GM12878 (cell line): ENCODE data around the gene CRTC2. TPM values are rescaled to one million over a fixed set of nuclear protein-coding genes. Genes with fewer than 3 reads are reported as not detected.

Experiments used
- BHLHE40 ChIP-seq, 2 experiments: fragments of 450-650 bp in 1 of 2; IDR thresholded peaks; 2 replicates each; pipeline ENCODE4 v1.6.1; 2011 to 2017; ENCODE audit warnings: low read depth in 2 of 2, borderline replicate concordance in 1 of 2, improper control_type of control experiment in 1 of 2, low read length in 1 of 2, mild to moderate bottlenecking in 1 of 2
- CHD2 ChIP-seq: IDR thresholded peaks from 2 replicates; pipeline ENCODE4 v1.6.1; 2011; ENCODE audit warnings: low read depth, low read length, improper control_type of control experiment, borderline replicate concordance
- CTCF ChIP-seq, 3 experiments: IDR thresholded peaks in 2 of 3; conservative IDR thresholded peaks in 1 of 3; 2 replicates each; pipeline ENCODE4 v1.5.1; 2011; ENCODE audit warnings: low read depth in 3 of 3, low read length in 3 of 3, mild to moderate bottlenecking in 3 of 3, control low read depth in 2 of 3, moderate library complexity in 2 of 3, inconsistent platforms in 1 of 3, mixed read lengths in 1 of 3; ENCODE audit not compliant: control insufficient read depth in 2 of 3, insufficient read depth in 1 of 3; ENCODE audit errors: extremely low read depth in 1 of 3
- EZH2 ChIP-seq: IDR thresholded peaks from 2 replicates; pipeline ENCODE4 v1.6.1; 2012; ENCODE audit warnings: low read depth, mild to moderate bottlenecking, control low read depth, inconsistent platforms, low read length, borderline replicate concordance; ENCODE audit not compliant: control insufficient read depth
- HSF1 ChIP-seq: fragments of 150-350 bp; IDR thresholded peaks from 2 replicates; pipeline ENCODE4 v1.6.1; 2014; ENCODE audit warnings: mild to moderate bottlenecking, low read depth, low read length
- MXI1 ChIP-seq: fragments of 150-350 bp; IDR thresholded peaks from 2 replicates; pipeline ENCODE4 v1.6.1; 2011; ENCODE audit warnings: low read depth, mild to moderate bottlenecking, inconsistent platforms, low read length, improper control_type of control experiment
- MYC ChIP-seq: IDR thresholded peaks from 2 replicates; pipeline ENCODE4 v1.6.1; 2011; ENCODE audit warnings: mild to moderate bottlenecking, low read length, moderate library complexity, inconsistent platforms; ENCODE audit not compliant: insufficient read depth, insufficient replicate concordance, insufficient read length, severe bottlenecking
- NFIC ChIP-seq: IDR thresholded peaks from 2 replicates; pipeline ENCODE4 v1.6.1; 2012; ENCODE audit warnings: low read depth, mild to moderate bottlenecking, inconsistent platforms, low read length, moderate library complexity
- NR2F1 ChIP-seq: fragments of 450-650 bp; conservative IDR thresholded peaks from 2 replicates; pipeline ENCODE4 v1.6.1; 2017; ENCODE audit warnings: mild to moderate bottlenecking
- PKNOX1 ChIP-seq: fragments of 450-650 bp; IDR thresholded peaks from 2 replicates; pipeline ENCODE4 v1.6.1; 2016; ENCODE audit warnings: mild to moderate bottlenecking
- RAD21 ChIP-seq: IDR thresholded peaks from 2 replicates; pipeline ENCODE4 v1.6.1; 2011; ENCODE audit warnings: mild to moderate bottlenecking, low read depth, low read length, moderate library complexity; ENCODE audit not compliant: insufficient read depth
- SP1 ChIP-seq: IDR thresholded peaks from one replicate; pipeline ENCODE4 v1.6.1; 2011; ENCODE audit warnings: low read depth, low read length
- SUZ12 ChIP-seq: fragments of 200-600 bp; sonication (generic); IDR thresholded peaks from one replicate; pipeline ENCODE4 v1.6.1; 2018; ENCODE audit warnings: antibody characterized with exemption, mild to moderate bottlenecking; ENCODE audit not compliant: unreplicated experiment
- TARDBP ChIP-seq: IDR thresholded peaks from 2 replicates; pipeline ENCODE4 v1.6.1; 2016; ENCODE audit warnings: borderline replicate concordance
- TCF12 ChIP-seq: IDR thresholded peaks from 2 replicates; pipeline ENCODE4 v1.6.1; 2011; ENCODE audit warnings: low read depth, mild to moderate bottlenecking, low read length
- TCF7 ChIP-seq: IDR thresholded peaks from 2 replicates; pipeline ENCODE4 v1.6.1; 2014; ENCODE audit warnings: antibody characterized with exemption, borderline replicate concordance
- USF1 ChIP-seq: IDR thresholded peaks from 2 replicates; pipeline ENCODE4 v1.6.1; 2011; ENCODE audit warnings: borderline replicate concordance, low read depth, mild to moderate bottlenecking, moderate library complexity, mixed read lengths, low read length; ENCODE audit not compliant: insufficient read depth; ENCODE audit errors: extremely low read length
- WRNIP1 ChIP-seq: IDR thresholded peaks from 2 replicates; pipeline ENCODE4 v1.6.1; 2011; ENCODE audit warnings: low read depth, low read length, improper control_type of control experiment, borderline replicate concordance
- ZBTB11 ChIP-seq: fragments of 450-650 bp; formaldehyde crosslinking; IDR thresholded peaks from 2 replicates; pipeline ENCODE4 v1.5.0; 2022; ENCODE audit warnings: mild to moderate bottlenecking, missing genetic modification characterization
- polyA plus RNA-seq, 11 experiments: library from polyadenylated mRNA; depleted of rRNA in 4 of 11; unstranded in 6 of 11; stranded (reverse) in 5 of 11; fragments of >200 nt; fragmentation: Nextera tagmentation in 4 of 11; fragmentation: Illumina TruSeq in 1 of 11; extraction: Ambion mirVana in 4 of 11; extraction: Trizol in 1 of 11; gene quantifications; 1 replicate in 1 of 11; 2 replicates in 10 of 11; pipeline versions ENCODE4 v1.2.1 to v1.2.3, GENCODE V29; 2011 to 2016; ENCODE audit warnings: inconsistent platforms in 2 of 11, missing spikeins in 2 of 11, low read depth in 1 of 11
- total RNA-seq, 4 experiments: library from RNA; depleted of rRNA in 3 of 4; stranded (reverse); fragments of >200 nt in 3 of 4; fragmentation: Illumina TruSeq in 1 of 4; extraction: Trizol in 1 of 4; gene quantifications; 2 replicates each; pipeline versions ENCODE4 v1.2.1 to v1.2.3, GENCODE V29; 2013 to 2021

Gene CRTC2
- total and polyA plus RNA-seq, 10 of the 15 experiments (the other 5 are each of a cell fraction or from before 2014, with no cell fraction given), result 5.1 to 57.9 (median 32.7) TPM

GRCh38 chr1:153990468-153991150 is 32.2 kb upstream of the CRTC2 start, which contains the start of gene RPS27 (continued):
- peak; percentile 61; the same call in 1 of the 2 replicates for TF ChIP-seq ZBTB11 (CRISPR knock-in tag)
- peak; percentile 84 for TF ChIP-seq MXI1
- TF ChIP-seq MYC, result peak; percentile 69
- peak; percentile 99 for TF ChIP-seq TCF7
- no peak for TF ChIP-seq USF1
- TF ChIP-seq TARDBP, result 0 out of 2 replicates have a peak, but pooled peaks have one; percentile 52
- TF ChIP-seq SUZ12, result no peak
- peak; percentile 42 for TF ChIP-seq SP1
- peak; percentile 72 for TF ChIP-seq PKNOX1
- TF ChIP-seq EZH2, result no peak
- no peak for TF ChIP-seq NR2F1
- peak; percentile 50; the same call in 1 of the 2 replicates for TF ChIP-seq CHD2
- no peak; the same call in 1 of the 2 replicates for TF ChIP-seq WRNIP1
- TF ChIP-seq BHLHE40 (IDR thresholded peaks at IDR 0.05; ENCODE audit: borderline replicate concordance in 1 of 2, low read depth in 2 of 2, low read length in 1 of 2), result peak; percentile 54 to 57; a peak in 3 of 4 replicates
- peak; percentile 40; the same call in 1 of the 2 replicates for TF ChIP-seq NFIC
- TF ChIP-seq HSF1, result no peak
- no peak for TF ChIP-seq CTCF (IDR thresholded peaks at IDR 0.05 in 2 of 3, conservative IDR thresholded peaks at IDR 0.05 in 1 of 3; ENCODE audit: control insufficient read depth in 2 of 3, extremely low read depth in 1 of 3, insufficient read depth in 1 of 3, low read depth in 3 of 3, low read length in 3 of 3)
- TF ChIP-seq RAD21, result no peak
- peak; percentile 87; the same call in 1 of the 2 replicates for TF ChIP-seq TCF12
